Activated naive CD4-positive, alpha-beta T cell treated with anti-CD3 and anti-CD28 coated beads for 36 hours (primary cell): ENCODE results near the gene PCDHB11. TPM values are rescaled to one million over a fixed set of nuclear protein-coding genes. Genes with fewer than 3 reads are reported as not detected.
A peak's percentile ranks its signal among the peaks of the same experiment; 100 is the strongest.
"Not testable (repeated sequence)": the region's sequence is repeated elsewhere in the genome, so short reads cannot be mapped to it uniquely, and the experiment has no call there.

ENCODE experiments used
- CTCF ChIA-PET: fragments of 350-600 bp; sonication (Branson Sonifier 250); formaldehyde crosslinking; loops from one replicate; lab custom pipeline; 2021; ENCODE audit warnings: antibody characterized with exemption; lab: Charles Lee
- DNase-seq: peaks from one replicate; pipeline ENCODE4 v3.0.0-alpha.2; 2020
- H3K27ac Mint-ChIP-seq: one replicate; pipeline ENCODE4 v1.8.0; 2021; ENCODE audit warnings: mild to moderate bottlenecking, mixed read lengths
- H3K27me3 Mint-ChIP-seq: one replicate; pipeline ENCODE4 v1.8.0; 2021; ENCODE audit warnings: low read depth, mixed read lengths
- H3K36me3 Mint-ChIP-seq: one replicate; pipeline ENCODE4 v1.8.0; 2021; ENCODE audit warnings: low read depth, mixed read lengths
- H3K4me1 Mint-ChIP-seq: one replicate; pipeline ENCODE4 v1.8.0; 2021; ENCODE audit warnings: low read depth, mixed read lengths
- H3K4me3 Mint-ChIP-seq: one replicate; pipeline ENCODE4 v1.8.0; 2021; ENCODE audit warnings: mild to moderate bottlenecking, moderate library complexity, mixed read lengths
- H3K9me3 Mint-ChIP-seq: one replicate; pipeline ENCODE4 v1.8.0; 2021; ENCODE audit warnings: mixed read lengths
- intact Hi-C: fragments of 100-400 bp; cut with micrococcal nuclease; formaldehyde crosslinking; loops from one replicate; pipeline ENCODE4 v1.15.1; 2023
- total RNA-seq, 2 experiments: library from RNA; stranded (reverse); gene quantifications; one replicate each; pipeline ENCODE4 v1.2.3, GENCODE V29; 2021

Gene PCDHB11
- total RNA-seq, 2 experiments from 2014 or later = not detected

GRCh38 chr5:141192110-141192725, 7.2 kb upstream of the PCDHB11 start, which contains the start of gene PCDHB10:
Gene PCDHB10 (plus strand): TSS chr5:141192353. CDS start chr5:141192553, 200 bp downstream.
- CTCF ChIA-PET = interaction anchor here (0.7 to 1.2 kb wide), 2 partner anchors 32 to 372 kb away, joined by 3 to 4 read pairs; partner anchors contain the start of gene PCDHB14
- H3K9me3 Mint-ChIP-seq = peaks cover 23% of the 10 kb centered on the region
- DNase-seq = peak; percentile 63
- no peak within 1 kb of the TSS for H3K27ac Mint-ChIP-seq
- H3K4me3 Mint-ChIP-seq = no peak within 1 kb of the TSS
- H3K4me1 Mint-ChIP-seq = no peaks in the 10 kb centered on the region
- H3K27me3 Mint-ChIP-seq = peaks cover 27% of the 10 kb centered on the region
- intact Hi-C loops = no loop called here
- H3K36me3 Mint-ChIP-seq = peaks cover 17% of the 10 kb centered on the region

GRCh38 chr5:141194332-141194731, 5.1 kb upstream of the PCDHB11 start:
- H3K4me1 Mint-ChIP-seq, H3K4me3 Mint-ChIP-seq, CTCF ChIA-PET, H3K27ac Mint-ChIP-seq, intact Hi-C loops, DNase-seq: not testable (repeated sequence)
- Mint-ChIP-seq H3K36me3 (peaks cover 12% of the 10 kb centered on the region), H3K9me3 (peaks cover 27% of the 10 kb centered on the region), H3K27me3 (peaks cover 28% of the 10 kb centered on the region)

GRCh38 chr5:141196363-141196762, 3.1 kb upstream of the PCDHB11 start:
- intact Hi-C loops = no loop called here
- H3K27ac Mint-ChIP-seq = no peak overlapping the region
- CTCF ChIA-PET = interaction anchor here (0.6 to 2.8 kb wide), 3 partner anchors 10 to 316 kb away, joined by 3 to 12 read pairs (median 3); partner anchors contain the start of genes PCDHB9 and PCDHGA9
- peaks cover 30% of the 10 kb centered on the region for H3K9me3 Mint-ChIP-seq
- no peak overlapping the region for H3K4me3 Mint-ChIP-seq
- peaks cover 1% of the 10 kb centered on the region for H3K4me1 Mint-ChIP-seq
- H3K27me3 Mint-ChIP-seq = peaks cover 41% of the 10 kb centered on the region
- no peak for DNase-seq
- peaks cover 14% of the 10 kb centered on the region for H3K36me3 Mint-ChIP-seq

GRCh38 chr5:141201126-141201525, 1.7 kb downstream of the PCDHB11 start:
- H3K4me3 Mint-ChIP-seq, H3K27ac Mint-ChIP-seq, H3K4me1 Mint-ChIP-seq, H3K36me3 Mint-ChIP-seq, DNase-seq, CTCF ChIA-PET, intact Hi-C loops: not testable (repeated sequence)
- H3K9me3 Mint-ChIP-seq = peaks cover 26% of the 10 kb centered on the region
- H3K27me3 Mint-ChIP-seq = peaks cover 32% of the 10 kb centered on the region

- DNase-seq, H3K36me3 Mint-ChIP-seq, H3K4me3 Mint-ChIP-seq, intact Hi-C loops, H3K4me1 Mint-ChIP-seq, H3K27ac Mint-ChIP-seq: not testable (repeated sequence)
- peaks cover 21% of the 10 kb centered on the region for H3K9me3 Mint-ChIP-seq
- CTCF ChIA-PET = interaction anchor here (1.0 kb wide), 1 partner anchor 16 kb away, joined by 4 read pairs; no protein-coding TSS in a partner anchor
- H3K27me3 Mint-ChIP-seq = peaks cover 35% of the 10 kb centered on the region
These were observed 2.2 kb downstream of the PCDHB11 start for GRCh38 chr5:141201646-141202045.

- intact Hi-C loops = no loop called here
- CTCF ChIA-PET = interaction anchor here (0.8 kb wide), 1 partner anchor 20 kb away, joined by 3 read pairs; no protein-coding TSS in a partner anchor
- no peak within 1 kb of the TSS for H3K4me3 Mint-ChIP-seq
- peaks cover 7% of the 10 kb centered on the region for H3K36me3 Mint-ChIP-seq
- no peak within 1 kb of the TSS for H3K27ac Mint-ChIP-seq
- peaks cover 2% of the 10 kb centered on the region for H3K9me3 Mint-ChIP-seq
- peaks cover 47% of the 10 kb centered on the region for H3K27me3 Mint-ChIP-seq
- DNase-seq = peak; percentile 13
- no peaks in the 10 kb centered on the region for H3K4me1 Mint-ChIP-seq
These were observed 9.1 kb downstream of the PCDHB11 start, which contains the start of gene PCDHB12 for GRCh38 chr5:141208478-141208877. Gene PCDHB12 (plus strand): TSS chr5:141208719. CDS start chr5:141208908, 189 bp downstream.

- peaks cover 13% of the 10 kb centered on the region for H3K36me3 Mint-ChIP-seq
- H3K4me1 Mint-ChIP-seq, CTCF ChIA-PET, H3K4me3 Mint-ChIP-seq, DNase-seq, H3K27ac Mint-ChIP-seq: not testable (repeated sequence)
- intact Hi-C loops = loop anchor here (10.0 kb wide), 1 partner anchor 165 kb away; the partner anchor contains the start of genes PCDHGA6 and PCDHGB3
- peaks cover 62% of the 10 kb centered on the region for H3K27me3 Mint-ChIP-seq
- H3K9me3 Mint-ChIP-seq = peaks cover 11% of the 10 kb centered on the region
These were observed 10.9 kb downstream of the PCDHB11 start for GRCh38 chr5:141210281-141210680.

GRCh38 chr5:141210849-141211248, 11.4 kb downstream of the PCDHB11 start:
- Mint-ChIP-seq H3K27me3 (peaks cover 64% of the 10 kb centered on the region), H3K9me3 (peaks cover 13% of the 10 kb centered on the region), H3K36me3 (peaks cover 15% of the 10 kb centered on the region)
- H3K27ac Mint-ChIP-seq, DNase-seq, H3K4me1 Mint-ChIP-seq, H3K4me3 Mint-ChIP-seq, CTCF ChIA-PET: not testable (repeated sequence)
- intact Hi-C loops = loop anchor here (10.0 kb wide), 1 partner anchor 164 kb away; the partner anchor contains the start of genes PCDHGA6 and PCDHGB3

GRCh38 chr5:141213656-141214339, 14.4 kb downstream of the PCDHB11 start, which contains the start of gene PCDHB13:
Gene PCDHB13 (plus strand): TSS chr5:141213919. CDS start chr5:141214124, 205 bp downstream.
- peaks cover 20% of the 10 kb centered on the region for H3K36me3 Mint-ChIP-seq
- peaks cover 25% of the 10 kb centered on the region for H3K9me3 Mint-ChIP-seq
- DNase-seq = peak; percentile 61
- intact Hi-C loops = loop anchor here (10.0 kb wide), 1 partner anchor 161 kb away; the partner anchor contains the start of genes PCDHGA6 and PCDHGB3
- not testable (repeated sequence) for H3K4me1 Mint-ChIP-seq, H3K27ac Mint-ChIP-seq, H3K4me3 Mint-ChIP-seq
- CTCF ChIA-PET = interaction anchor here (0.6 to 1.6 kb wide), 2 partner anchors 14 to 78 kb away, joined by 4 read pairs; partner anchors contain the start of gene PCDHB11
- peaks cover 58% of the 10 kb centered on the region for H3K27me3 Mint-ChIP-seq

- H3K4me1 Mint-ChIP-seq, H3K27ac Mint-ChIP-seq, DNase-seq, H3K4me3 Mint-ChIP-seq: not testable (repeated sequence)
- H3K9me3 Mint-ChIP-seq = peaks cover 30% of the 10 kb centered on the region
- intact Hi-C loops = loop anchor here (10.0 kb wide), 1 partner anchor 160 kb away; the partner anchor contains the start of genes PCDHGA6 and PCDHGB3
- H3K36me3 Mint-ChIP-seq = peaks cover 20% of the 10 kb centered on the region
- H3K27me3 Mint-ChIP-seq = peaks cover 54% of the 10 kb centered on the region
- CTCF ChIA-PET = interaction anchor here (0.6 kb wide), 1 partner anchor 78 kb away, joined by 4 read pairs; no protein-coding TSS in a partner anchor
These were observed 15.2 kb downstream of the PCDHB11 start for GRCh38 chr5:141214583-141214982.

- H3K27ac Mint-ChIP-seq, H3K4me1 Mint-ChIP-seq, DNase-seq, CTCF ChIA-PET, H3K4me3 Mint-ChIP-seq: not testable (repeated sequence)
- Mint-ChIP-seq H3K9me3 (peaks cover 32% of the 10 kb centered on the region), H3K27me3 (peaks cover 49% of the 10 kb centered on the region), H3K36me3 (peaks cover 17% of the 10 kb centered on the region)
- intact Hi-C loops = loop anchor here (10.0 kb wide), 1 partner anchor 159 kb away; the partner anchor contains the start of genes PCDHGA6 and PCDHGB3
These were observed 16.1 kb downstream of the PCDHB11 start for GRCh38 chr5:141215504-141215903.

- H3K4me3 Mint-ChIP-seq, DNase-seq, H3K27ac Mint-ChIP-seq, CTCF ChIA-PET, H3K4me1 Mint-ChIP-seq: not testable (repeated sequence)
- Mint-ChIP-seq H3K36me3 (peaks cover 14% of the 10 kb centered on the region), H3K27me3 (peaks cover 50% of the 10 kb centered on the region), H3K9me3 (peaks cover 29% of the 10 kb centered on the region)
- intact Hi-C loops = loop anchor here (10.0 kb wide), 1 partner anchor 159 kb away; the partner anchor contains the start of genes PCDHGA6 and PCDHGB3
These were observed 16.6 kb downstream of the PCDHB11 start for GRCh38 chr5:141216035-141216434.
